Calu3 (cell line): ENCODE results near the gene ANKDD1A. TPM values are rescaled to one million over a fixed set of nuclear protein-coding genes. Genes with fewer than 3 reads are reported as not detected.

Source experiments
- BruUV-seq: library from RNA; stranded (reverse); fragments of 400-500 nt; replicated peaks from 2 replicates; lab custom pipeline; 2021; lab: Mats Ljungman, UMichigan
- CTCF ChIA-PET: fragments of 300-600 bp; sonication (Branson Sonifier 250); formaldehyde crosslinking; loops from one replicate; lab custom pipeline; 2022; ENCODE audit warnings: antibody characterized with exemption; lab: Charles Lee
- DNase-seq: peaks from one replicate; pipeline ENCODE4 v3.0.0; 2022
- H3K27ac Mint-ChIP-seq: one replicate; pipeline ENCODE4 v1.8.0; 2022; ENCODE audit warnings: mixed read lengths; ENCODE audit not compliant: unreplicated experiment
- H3K27me3 Mint-ChIP-seq: one replicate; pipeline ENCODE4 v1.8.0; 2022; ENCODE audit warnings: mixed read lengths; ENCODE audit not compliant: unreplicated experiment
- H3K36me3 Mint-ChIP-seq: one replicate; pipeline ENCODE4 v1.8.0; 2022; ENCODE audit warnings: mild to moderate bottlenecking, moderate library complexity, mixed read lengths; ENCODE audit not compliant: insufficient read depth, unreplicated experiment
- H3K4me1 Mint-ChIP-seq: one replicate; pipeline ENCODE4 v1.8.0; 2022; ENCODE audit warnings: mild to moderate bottlenecking, low read depth, mixed read lengths; ENCODE audit not compliant: unreplicated experiment
- H3K4me3 Mint-ChIP-seq: one replicate; pipeline ENCODE4 v1.8.0; 2022; ENCODE audit warnings: mild to moderate bottlenecking, low read depth, moderate library complexity, mixed read lengths; ENCODE audit not compliant: unreplicated experiment
- H3K9me3 Mint-ChIP-seq: one replicate; pipeline ENCODE4 v1.8.0; 2022; ENCODE audit warnings: low read depth, mixed read lengths; ENCODE audit not compliant: unreplicated experiment
- CTCF ChIP-seq: fragments of 200-600 bp; IDR thresholded peaks from one replicate; pipeline ENCODE4 v1.8.0; 2022; ENCODE audit warnings: antibody characterized with exemption; ENCODE audit not compliant: unreplicated experiment
- intact Hi-C: fragments of 100-400 bp; cut with micrococcal nuclease; formaldehyde crosslinking; loops from one replicate; pipeline ENCODE4 v1.10.0; 2022; ENCODE audit not compliant: unreplicated experiment
- total RNA-seq: library from RNA; stranded (reverse); gene quantifications from 2 replicates; pipeline ENCODE4 v1.2.3, GENCODE V29; 2022

ANKDD1A gene
- total RNA-seq, 1 experiment from 2014 or later: 0.42 TPM

GRCh38 chr15:64981812-64982431 lies 70.2 kb downstream of the ANKDD1A start:
- BruUV-seq: no TSS peak

GRCh38 chr15:64982472-64982871 lies 70.8 kb downstream of the ANKDD1A start:
- Mint-ChIP-seq H3K27me3 (no peaks in the 10 kb centered on the region), H3K4me3 (no peak overlapping the region), H3K9me3 (no peaks in the 10 kb centered on the region), H3K36me3 (peaks cover 29% of the 10 kb centered on the region), H3K4me1 (peaks cover 20% of the 10 kb centered on the region), H3K27ac (no peak overlapping the region)
- intact Hi-C loops: no loop called here
- BruUV-seq: no TSS peak
- no peak for TF ChIP-seq CTCF
- CTCF ChIA-PET: interaction anchor here (0.8 kb wide), 1 partner anchor 17 kb away, joined by 3 read pairs; no protein-coding TSS in a partner anchor
- no peak for DNase-seq

More at GRCh38 chr15:64981812-64982431, 70.2 kb downstream of the ANKDD1A start:
- Mint-ChIP-seq H3K4me1 (peaks cover 15% of the 10 kb centered on the region), H3K4me3 (no peak overlapping the region), H3K27me3 (no peaks in the 10 kb centered on the region), H3K27ac (no peak overlapping the region), H3K36me3 (peaks cover 34% of the 10 kb centered on the region), H3K9me3 (no peaks in the 10 kb centered on the region)
- intact Hi-C loops: no loop called here
- CTCF ChIA-PET: interaction anchor here (0.7 kb wide), 1 partner anchor 23 kb away, joined by 3 read pairs; no protein-coding TSS in a partner anchor
- DNase-seq: no peak
- TF ChIP-seq CTCF: no peak

GRCh38 chr15:64985366-64986033 lies 73.8 kb downstream of the ANKDD1A start:
- no peak overlapping the region for H3K4me3 Mint-ChIP-seq

GRCh38 chr15:64987136-64987535 lies 75.4 kb downstream of the ANKDD1A start:
- H3K27ac Mint-ChIP-seq: no peak overlapping the region
- no peak for DNase-seq
- TF ChIP-seq CTCF: no peak
- intact Hi-C loops: no loop called here
- H3K9me3 Mint-ChIP-seq: no peaks in the 10 kb centered on the region
- no TSS peak for BruUV-seq
- no peaks in the 10 kb centered on the region for H3K27me3 Mint-ChIP-seq
- CTCF ChIA-PET: no interaction called here
- peaks cover 39% of the 10 kb centered on the region for H3K36me3 Mint-ChIP-seq
- peaks cover 41% of the 10 kb centered on the region for H3K4me1 Mint-ChIP-seq
- H3K4me3 Mint-ChIP-seq: no peak overlapping the region

More at GRCh38 chr15:64985366-64986033, 73.8 kb downstream of the ANKDD1A start:
- H3K4me1 Mint-ChIP-seq: peaks cover 35% of the 10 kb centered on the region
- no peak for TF ChIP-seq CTCF
- no TSS peak for BruUV-seq
- H3K27me3 Mint-ChIP-seq: no peaks in the 10 kb centered on the region
- intact Hi-C loops: no loop called here
- peak; percentile 23 for DNase-seq
- peak overlapping the region; percentile 64 for H3K27ac Mint-ChIP-seq
- CTCF ChIA-PET: no interaction called here
- no peaks in the 10 kb centered on the region for H3K9me3 Mint-ChIP-seq
- H3K36me3 Mint-ChIP-seq: peaks cover 34% of the 10 kb centered on the region
